Nephron (organoid): Measurements from ENCODE around the gene IL13RA1.

Experiments
- H3K27ac Mint-ChIP-seq, 3 experiments: 2 replicates each; pipeline ENCODE4 v1.8.0; 2020; ENCODE audit warnings: mixed read lengths in 3 of 3, mild to moderate bottlenecking in 2 of 3, moderate library complexity in 1 of 3
- H3K27me3 Mint-ChIP-seq: 2 replicates; pipeline ENCODE4 v1.8.0; 2021; ENCODE audit warnings: low read depth, mild to moderate bottlenecking, moderate library complexity, mixed read lengths
- H3K36me3 Mint-ChIP-seq: 2 replicates; pipeline ENCODE4 v1.8.0; 2020; ENCODE audit warnings: low read depth, mixed read lengths
- H3K4me1 Mint-ChIP-seq: 2 replicates; pipeline ENCODE4 v1.8.0; 2020; ENCODE audit warnings: mixed read lengths
- H3K4me3 Mint-ChIP-seq, 3 experiments: 2 replicates each; pipeline ENCODE4 v1.8.0; 2020; ENCODE audit warnings: mild to moderate bottlenecking in 3 of 3, mixed read lengths in 3 of 3, moderate library complexity in 2 of 3
- H3K9me3 Mint-ChIP-seq: 2 replicates; pipeline ENCODE4 v1.8.0; 2020; ENCODE audit warnings: mixed read lengths
- CTCF ChIP-seq, 3 experiments: fragments of 200-600 bp; sonication (generic); IDR thresholded peaks; one replicate each; pipeline ENCODE4 v1.5.0; 2021; ENCODE audit warnings: antibody characterized with exemption in 3 of 3; ENCODE audit not compliant: unreplicated experiment in 3 of 3

Gene IL13RA1

DNA sequence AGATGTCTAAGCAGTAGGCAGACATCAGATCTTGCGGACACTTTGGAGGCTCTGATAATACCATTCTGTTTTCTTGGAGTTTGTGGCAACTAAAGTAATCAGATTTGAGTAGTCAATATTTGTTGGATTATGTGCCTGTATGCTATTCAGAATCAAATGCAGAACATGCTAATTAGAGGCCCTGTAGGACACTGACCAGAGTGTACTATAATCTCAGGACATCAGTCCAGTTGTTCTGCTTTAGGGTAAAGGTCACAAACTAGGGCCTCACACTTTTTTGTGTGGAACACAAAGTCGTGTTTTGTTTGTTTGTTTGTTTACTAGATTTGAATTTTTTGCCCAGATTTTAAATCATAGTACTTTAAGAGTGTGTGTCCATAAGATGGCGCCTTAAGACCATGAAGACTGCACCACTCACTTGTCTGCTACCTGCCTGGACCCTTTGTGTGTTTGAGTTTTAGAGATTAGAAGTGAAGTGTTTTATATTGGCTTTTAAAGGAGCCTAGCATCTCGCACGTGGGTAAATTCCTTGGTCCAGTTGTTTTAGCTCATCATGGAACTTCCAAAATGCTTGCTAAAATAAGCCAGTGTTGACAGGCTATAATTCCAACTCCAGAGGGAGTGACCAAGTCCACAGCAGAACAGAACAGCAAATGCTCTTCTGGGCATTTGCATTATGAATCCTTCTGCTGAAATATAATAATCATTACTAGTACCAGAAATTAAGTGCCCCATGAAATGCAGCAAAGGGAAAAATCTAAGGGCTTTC is 34.7 kb downstream of the IL13RA1 start:
- Mint-ChIP-seq H3K9me3 (no peaks in the 10 kb centered on the region), H3K27me3 (no peaks in the 10 kb centered on the region), H3K36me3 (peaks cover 17% of the 10 kb centered on the region), H3K4me1 (peaks cover 30% of the 10 kb centered on the region), H3K4me3 (no peak overlapping the region), H3K27ac (peak overlapping the region; percentile 18 to 50 (median 21))
- TF ChIP-seq CTCF (IDR thresholded peaks at IDR 0.05; ENCODE audit: unreplicated experiment in 3 of 3), result peak; percentile 12 to 24 (median 14)

DNA sequence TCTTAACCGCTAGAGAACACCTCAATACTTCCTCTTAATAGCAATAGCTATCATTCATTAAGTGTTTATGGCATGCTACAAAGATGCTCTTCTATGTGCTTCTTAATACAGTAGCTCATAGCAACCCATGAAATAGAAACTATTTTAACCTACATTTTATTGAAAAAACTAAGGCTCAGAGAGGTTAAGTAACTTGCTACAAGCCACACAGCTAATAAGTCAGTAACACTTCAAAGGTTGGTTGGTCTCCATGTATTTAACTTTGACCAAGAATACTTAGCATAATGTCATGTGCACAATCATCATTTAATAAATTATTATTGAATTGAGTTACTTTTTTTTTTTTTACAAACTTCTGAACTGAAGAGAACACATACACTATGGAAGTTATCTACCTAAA is 36.1 kb downstream of the IL13RA1 start:
- Mint-ChIP-seq H3K9me3 (no peaks in the 10 kb centered on the region), H3K27me3 (no peaks in the 10 kb centered on the region), H3K4me3 (no peak overlapping the region), H3K36me3 (peaks cover 12% of the 10 kb centered on the region), H3K4me1 (peaks cover 30% of the 10 kb centered on the region), H3K27ac (peak overlapping the region in 1 of 3 experiments; percentile 67)
- TF ChIP-seq CTCF (IDR thresholded peaks at IDR 0.05; ENCODE audit: unreplicated experiment in 3 of 3), result no peak

GRCh38 chrX:118764122-118764521 is 36.7 kb downstream of the IL13RA1 start:
- Mint-ChIP-seq H3K4me3 (no peak overlapping the region), H3K36me3 (peaks cover 13% of the 10 kb centered on the region), H3K27ac (peak overlapping the region in 1 of 3 experiments; percentile 67), H3K9me3 (no peaks in the 10 kb centered on the region), H3K27me3 (no peaks in the 10 kb centered on the region), H3K4me1 (peaks cover 30% of the 10 kb centered on the region)
- TF ChIP-seq CTCF (IDR thresholded peaks at IDR 0.05; ENCODE audit: unreplicated experiment in 3 of 3), result no peak

- Mint-ChIP-seq H3K9me3 (peaks cover 5% of the 10 kb centered on the region), H3K36me3 (peaks cover 20% of the 10 kb centered on the region), H3K27ac (no peak overlapping the region), H3K4me3 (no peak overlapping the region), H3K27me3 (no peaks in the 10 kb centered on the region), H3K4me1 (no peaks in the 10 kb centered on the region)
- no peak for TF ChIP-seq CTCF (IDR thresholded peaks at IDR 0.05; ENCODE audit: unreplicated experiment in 3 of 3)
Measured at GRCh38 chrX:118770133-118770760, 42.8 kb downstream of the IL13RA1 start.

GRCh38 chrX:118772051-118772450 is 44.6 kb downstream of the IL13RA1 start:
- TF ChIP-seq CTCF (IDR thresholded peaks at IDR 0.05; ENCODE audit: unreplicated experiment in 3 of 3), result no peak
- H3K4me3 Mint-ChIP-seq, result no peak overlapping the region
- peaks cover 5% of the 10 kb centered on the region for H3K9me3 Mint-ChIP-seq
- no peaks in the 10 kb centered on the region for H3K27me3 Mint-ChIP-seq
- peaks cover 28% of the 10 kb centered on the region for H3K36me3 Mint-ChIP-seq
- H3K27ac Mint-ChIP-seq, result no peak overlapping the region
- H3K4me1 Mint-ChIP-seq, result no peaks in the 10 kb centered on the region
